HG02678 (cell line): ENCODE data around the gene NKX6-2.
"Not testable (repeated sequence)": the region's sequence is repeated elsewhere in the genome, so short reads cannot be mapped to it uniquely, and the experiment has no call there.

Experiments
- ATAC-seq: cut with Tn5 transposase; IDR thresholded peaks from one replicate; pipeline ENCODE4 v1.9.1; 2021; ENCODE audit warnings: mild to moderate bottlenecking, moderate library complexity; ENCODE audit not compliant: unreplicated experiment

The NKX6-2 gene

GRCh38 chr10:132783940-132784865, 1.7 kb downstream of the NKX6-2 start:
- no peak for ATAC-seq

GRCh38 chr10:132783165-132783939, 2.6 kb downstream of the NKX6-2 start:
- ATAC-seq = no peak

DNA sequence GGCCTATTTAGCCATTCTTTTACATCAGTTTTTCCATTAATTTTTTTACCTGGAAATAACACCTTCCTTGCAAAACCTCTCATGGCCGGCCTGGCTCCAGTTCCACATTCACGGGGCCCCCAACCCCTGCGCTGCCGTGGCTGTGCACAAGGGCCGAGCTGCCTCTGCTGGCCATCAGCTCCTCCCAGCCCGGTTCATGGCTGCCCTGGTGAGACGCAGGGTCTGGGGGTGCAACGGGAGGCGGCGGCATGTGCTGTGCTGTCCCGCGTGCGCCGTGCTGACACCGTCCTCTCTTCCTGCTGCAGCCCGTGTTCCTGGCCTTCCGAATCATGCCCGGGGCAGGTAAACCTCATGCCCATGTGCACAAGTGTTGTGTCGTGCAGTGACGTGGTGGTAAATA, 4.4 kb downstream of the NKX6-2 start:
- ATAC-seq = no peak

GRCh38 chr10:132780356-132780755, 5.6 kb downstream of the NKX6-2 start:
- no peak for ATAC-seq

DNA sequence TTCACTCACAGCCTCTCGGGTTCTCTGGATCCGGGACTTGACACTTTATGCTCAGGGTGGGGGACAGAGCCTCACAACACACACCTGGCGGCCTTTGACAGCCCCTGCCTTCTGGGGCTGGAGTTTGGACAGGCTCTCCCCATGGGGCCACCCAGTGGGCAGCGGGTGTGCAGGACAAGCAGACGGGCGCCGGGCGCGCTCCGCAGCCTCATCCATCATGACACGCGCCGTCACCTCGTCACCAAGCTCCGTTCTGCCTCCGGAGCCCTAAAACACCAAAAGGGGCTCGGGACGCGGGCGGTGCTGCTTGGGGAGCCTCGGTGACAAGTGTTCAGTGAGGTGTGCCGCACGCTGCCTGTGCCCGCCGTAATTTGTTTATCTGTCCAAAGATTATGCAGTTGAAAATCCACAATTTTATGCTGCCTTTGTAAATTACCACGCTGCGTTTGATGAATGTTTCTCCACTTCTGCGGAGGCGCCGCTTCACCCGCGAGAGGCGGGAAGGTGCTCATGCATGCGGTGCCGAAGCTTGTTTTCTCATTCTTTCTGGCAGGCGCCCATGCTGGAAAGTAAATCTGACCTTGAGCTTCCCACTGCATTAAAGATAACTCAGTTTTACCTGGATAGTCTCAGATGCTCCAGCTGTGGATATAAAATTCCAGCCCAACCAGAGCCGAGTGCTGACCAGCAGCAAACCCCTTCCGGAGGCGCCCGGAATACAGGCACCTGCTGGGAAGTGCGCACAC, 6.2 kb downstream of the NKX6-2 start:
- ATAC-seq = no peak

GRCh38 chr10:132777441-132777840, 8.5 kb downstream of the NKX6-2 start:
- no peak for ATAC-seq

- ATAC-seq = no peak
Measured at GRCh38 chr10:132776821-132777220, 9.1 kb downstream of the NKX6-2 start.

GRCh38 chr10:132776186-132776585, 9.8 kb downstream of the NKX6-2 start:
- ATAC-seq = no peak

DNA sequence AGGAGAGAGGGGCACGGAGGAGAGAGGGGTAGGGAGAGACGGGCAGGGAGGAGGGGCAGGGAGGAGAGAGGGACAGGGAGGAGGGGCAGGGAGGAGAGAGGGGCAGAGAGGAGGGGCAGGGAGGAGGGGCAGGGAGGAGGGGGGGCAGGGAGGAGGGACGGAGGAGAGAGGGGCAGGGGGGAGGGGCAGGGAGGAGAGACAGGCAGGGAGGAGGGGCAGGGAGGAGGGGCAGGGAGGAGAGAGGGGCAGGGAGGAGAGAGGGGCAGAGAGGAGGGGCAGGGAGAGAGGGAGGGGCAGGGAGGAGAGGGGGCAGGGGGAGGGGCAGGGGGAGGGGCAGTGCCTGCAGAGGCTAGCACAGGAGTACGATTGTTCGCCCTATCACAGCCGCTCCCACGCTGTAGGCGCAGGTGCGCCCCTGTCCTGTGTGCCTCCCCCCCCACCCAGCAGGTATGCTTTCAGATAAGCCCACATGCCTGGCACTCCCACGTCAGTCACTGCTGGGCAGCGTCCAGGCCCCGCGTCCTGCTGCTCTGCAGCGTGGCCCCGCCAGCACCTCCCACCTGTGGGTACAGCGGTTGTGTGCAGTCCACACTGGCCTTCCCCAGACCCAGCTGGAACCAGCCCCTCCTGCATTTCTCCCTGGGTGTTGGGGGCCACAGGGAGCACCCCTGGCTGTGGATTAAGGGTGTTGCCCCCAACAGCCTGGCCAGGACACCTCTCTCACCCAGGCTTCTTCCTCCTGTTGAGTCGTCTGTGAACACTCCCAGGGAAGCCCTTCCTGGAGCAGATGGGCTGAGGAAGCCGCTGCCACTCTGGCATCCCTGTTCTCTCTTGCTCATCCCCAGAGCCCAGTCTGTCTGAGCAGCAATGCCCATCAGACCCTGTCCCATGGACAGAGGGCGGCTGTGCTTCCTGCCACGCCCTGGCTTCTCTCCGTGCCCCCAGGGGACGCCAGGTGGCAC, 10.8 kb downstream of the NKX6-2 start:
- no peak for ATAC-seq

DNA sequence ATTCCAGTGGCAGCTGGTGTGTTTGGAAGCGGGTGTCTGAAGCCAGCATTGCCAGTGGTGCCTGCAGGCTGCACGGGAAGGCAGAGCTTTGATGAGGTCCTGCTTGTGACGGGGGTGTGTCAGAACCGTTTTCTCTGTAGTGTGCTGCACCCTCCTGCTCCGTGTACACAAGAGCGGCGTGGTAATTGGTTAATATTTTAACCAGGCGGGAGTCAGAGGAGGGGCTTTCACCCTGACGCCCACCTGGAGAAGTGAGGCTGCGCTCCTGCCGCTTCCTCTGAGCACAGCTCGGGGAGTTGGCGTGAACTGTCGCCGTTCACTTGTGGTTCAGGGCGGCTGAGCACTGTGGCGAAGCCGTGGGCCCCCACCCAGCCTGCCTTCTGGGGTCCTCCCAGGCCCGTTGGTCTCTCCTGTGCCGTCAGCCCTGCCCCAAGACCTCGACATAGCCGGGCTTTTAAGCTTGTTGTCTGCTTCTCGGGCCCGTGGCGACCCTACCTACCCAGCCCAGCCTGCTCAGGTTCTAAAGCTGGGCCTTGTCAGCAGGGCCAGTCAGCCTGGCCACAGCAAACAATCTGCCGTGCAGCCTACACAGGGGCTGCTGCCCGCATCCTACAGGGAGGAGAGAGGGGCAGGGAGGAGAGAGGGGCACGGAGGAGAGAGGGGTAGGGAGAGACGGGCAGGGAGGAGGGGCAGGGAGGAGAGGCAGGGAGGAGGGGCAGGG, 11.6 kb downstream of the NKX6-2 start:
- no peak for ATAC-seq

- ATAC-seq = not testable (repeated sequence)
Measured at GRCh38 chr10:132772816-132773215, 13.1 kb downstream of the NKX6-2 start.

- ATAC-seq = no peak
Measured at GRCh38 chr10:132770061-132771021, 15.6 kb downstream of the NKX6-2 start.

DNA sequence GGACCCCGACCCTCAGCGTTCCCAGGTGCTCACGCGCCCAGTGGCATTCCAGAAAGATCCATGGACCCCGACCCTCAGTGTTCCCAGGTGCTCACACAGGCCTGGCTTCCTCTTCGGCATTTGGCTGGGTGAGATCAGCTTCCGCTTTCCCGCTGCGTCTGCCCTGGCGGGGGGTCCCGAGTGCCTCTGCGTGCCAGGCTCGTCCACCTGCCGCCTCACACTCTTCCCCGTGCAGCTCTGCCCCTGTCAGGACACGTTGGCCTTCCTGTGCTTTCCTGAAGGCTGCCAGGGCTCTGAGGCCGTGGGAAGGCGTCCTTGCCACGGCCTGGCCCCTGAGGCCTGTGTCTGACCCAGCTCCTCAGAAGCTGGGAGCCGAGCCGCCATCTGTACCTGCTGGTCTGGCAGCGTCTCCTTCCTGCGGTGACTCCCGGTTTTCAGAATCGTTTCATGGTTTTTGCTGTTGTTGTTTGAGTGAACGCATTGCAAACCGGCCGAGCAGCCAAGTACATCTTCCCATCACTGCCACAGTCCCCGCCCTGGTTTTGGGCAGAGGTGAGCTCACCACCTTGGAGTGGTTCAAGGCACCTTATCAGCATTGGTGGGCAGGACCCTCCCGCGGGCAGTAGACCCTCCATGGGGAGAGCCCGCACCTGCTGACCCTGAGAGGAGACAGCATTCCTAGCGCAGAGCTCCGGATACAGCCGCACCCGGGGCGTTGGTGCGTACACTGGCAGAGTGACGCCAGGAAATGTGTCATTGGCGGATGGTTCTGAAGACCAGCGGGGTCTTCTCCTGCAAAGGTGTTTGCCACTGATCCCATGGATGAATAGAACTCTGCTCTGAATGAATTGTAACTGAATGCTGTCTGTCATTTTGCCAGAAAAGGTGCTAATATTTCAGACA, 17.4 kb downstream of the NKX6-2 start:
- no peak for ATAC-seq

GRCh38 chr10:132766291-132766690, 19.7 kb downstream of the NKX6-2 start:
- ATAC-seq = no peak

- no peak for ATAC-seq
Measured at GRCh38 chr10:132765435-132765834, 20.5 kb downstream of the NKX6-2 start.

- ATAC-seq = no peak
Measured at GRCh38 chr10:132764108-132764507, 21.8 kb downstream of the NKX6-2 start.

GRCh38 chr10:132763545-132763944, 22.4 kb downstream of the NKX6-2 start:
- no peak for ATAC-seq
